ENCODE results near the gene HOXD8.

HOXD8 gene

DNA sequence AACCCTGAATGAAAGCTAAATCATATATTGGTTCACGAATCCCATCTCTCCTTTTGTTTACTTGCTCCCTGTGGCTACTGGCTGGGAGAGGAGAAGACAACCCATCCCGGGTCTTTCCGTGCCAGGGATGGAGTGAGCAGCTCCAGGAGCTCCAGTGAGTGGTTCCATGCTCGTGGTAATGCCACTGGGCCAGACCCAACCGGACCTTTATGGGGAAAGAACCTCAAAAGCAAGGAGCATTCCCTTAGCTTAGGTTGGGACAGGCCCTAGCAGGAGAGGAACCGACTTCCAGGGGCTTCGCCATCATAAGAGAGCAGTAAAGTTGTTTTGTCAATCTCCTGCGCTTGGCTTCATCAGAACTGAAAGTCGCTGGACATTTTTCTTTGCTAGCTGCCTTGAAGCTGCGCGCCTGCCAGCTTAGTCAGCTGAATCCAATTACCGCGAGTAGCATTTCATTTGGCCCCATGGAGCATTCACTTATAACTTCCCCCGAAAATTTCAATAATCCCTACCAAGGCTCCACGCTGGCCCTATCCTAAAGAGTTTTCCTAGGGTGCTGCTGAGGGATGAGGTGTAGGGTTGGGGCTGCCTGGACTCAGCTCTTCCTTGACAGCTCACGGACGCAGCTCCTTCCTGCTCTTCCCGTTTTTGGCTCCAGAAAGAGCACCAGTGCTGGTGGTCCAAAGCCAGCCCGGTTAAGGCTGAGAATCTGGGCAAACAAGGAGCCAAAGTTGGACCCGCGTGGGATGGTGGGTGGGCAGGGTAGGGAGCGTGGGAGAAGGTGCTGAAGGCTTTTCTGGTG, 32.5 kb downstream of the HOXD8 start:
- H3K4me3 ChIP-seq (ENCODE audit: low read depth, low read length): no peak overlapping the region
- DNase-seq (ENCODE audit: low read depth): peak; percentile 8
- TF ChIP-seq, protein P1, sequence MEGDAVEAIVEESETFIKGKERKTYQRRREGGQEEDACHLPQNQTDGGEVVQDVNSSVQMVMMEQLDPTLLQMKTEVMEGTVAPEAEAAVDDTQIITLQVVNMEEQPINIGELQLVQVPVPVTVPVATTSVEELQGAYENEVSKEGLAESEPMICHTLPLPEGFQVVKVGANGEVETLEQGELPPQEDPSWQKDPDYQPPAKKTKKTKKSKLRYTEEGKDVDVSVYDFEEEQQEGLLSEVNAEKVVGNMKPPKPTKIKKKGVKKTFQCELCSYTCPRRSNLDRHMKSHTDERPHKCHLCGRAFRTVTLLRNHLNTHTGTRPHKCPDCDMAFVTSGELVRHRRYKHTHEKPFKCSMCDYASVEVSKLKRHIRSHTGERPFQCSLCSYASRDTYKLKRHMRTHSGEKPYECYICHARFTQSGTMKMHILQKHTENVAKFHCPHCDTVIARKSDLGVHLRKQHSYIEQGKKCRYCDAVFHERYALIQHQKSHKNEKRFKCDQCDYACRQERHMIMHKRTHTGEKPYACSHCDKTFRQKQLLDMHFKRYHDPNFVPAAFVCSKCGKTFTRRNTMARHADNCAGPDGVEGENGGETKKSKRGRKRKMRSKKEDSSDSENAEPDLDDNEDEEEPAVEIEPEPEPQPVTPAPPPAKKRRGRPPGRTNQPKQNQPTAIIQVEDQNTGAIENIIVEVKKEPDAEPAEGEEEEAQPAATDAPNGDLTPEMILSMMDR (conservative IDR thresholded peaks at IDR 0.05; ENCODE audit: low read depth, low read length): no peak

DNA sequence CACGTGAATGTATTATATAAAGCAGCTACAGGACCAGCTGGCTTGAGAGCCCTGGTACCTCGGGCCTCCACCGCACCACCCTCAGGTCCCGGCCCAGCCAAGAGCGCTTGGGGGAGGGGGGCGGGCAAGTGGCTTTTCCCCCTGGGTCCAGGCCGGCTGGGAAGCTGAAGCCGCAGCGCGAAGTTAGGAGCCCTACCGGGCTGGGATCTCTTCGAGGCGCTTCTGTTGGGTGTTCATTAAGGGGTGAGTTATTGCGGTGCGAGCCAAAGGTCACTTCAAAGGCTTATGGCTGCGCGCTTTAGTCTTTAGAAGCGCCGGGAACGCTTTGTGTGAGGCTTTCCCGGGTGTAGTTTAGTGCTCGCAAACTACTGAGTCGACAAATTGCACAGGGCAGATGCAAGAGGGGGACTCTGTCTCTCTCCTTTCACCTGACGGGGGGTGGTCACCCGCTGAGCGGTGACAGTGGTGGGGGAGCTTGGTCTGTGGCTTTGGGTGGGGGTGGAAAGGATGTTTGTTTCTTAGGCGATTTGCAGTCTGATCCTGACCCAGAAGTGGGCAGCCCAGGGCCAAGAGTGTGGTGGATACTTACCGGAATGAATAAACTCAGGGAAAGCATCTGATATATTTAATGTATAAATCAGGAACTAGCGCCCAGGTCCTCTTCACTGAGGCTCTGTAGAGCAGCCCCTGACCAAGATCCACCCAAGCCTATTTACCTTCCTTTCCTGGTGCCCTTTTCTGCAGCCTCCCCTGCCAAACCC, 33.6 kb downstream of the HOXD8 start:
- TF ChIP-seq, protein P1 (conservative IDR thresholded peaks at IDR 0.05; ENCODE audit: low read depth, low read length): no peak
- H3K4me3 ChIP-seq (ENCODE audit: low read depth, low read length): no peak overlapping the region

DNA sequence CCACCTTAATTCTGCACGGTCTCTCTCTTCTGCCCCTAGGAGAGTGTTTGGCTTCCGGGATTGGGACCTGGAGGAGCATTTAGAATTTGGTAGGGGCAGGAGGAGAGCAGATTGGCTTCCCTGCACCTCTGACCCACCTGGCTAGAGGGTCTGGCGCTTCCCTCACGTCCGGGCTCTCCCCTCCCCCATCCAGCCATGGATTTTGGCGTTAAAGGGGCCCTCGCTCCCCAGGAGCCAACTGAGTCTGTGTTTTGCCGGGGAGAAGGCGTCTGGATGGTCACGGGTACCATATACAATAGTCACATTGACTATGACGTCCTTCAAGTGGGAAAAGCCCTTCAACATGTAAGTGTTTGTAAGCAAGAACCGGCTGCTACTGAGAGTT, 34.2 kb downstream of the HOXD8 start:
- TF ChIP-seq, protein P1 (conservative IDR thresholded peaks at IDR 0.05; ENCODE audit: low read depth, low read length): no peak
- no peak for DNase-seq (ENCODE audit: low read depth)
- no peak overlapping the region for H3K4me3 ChIP-seq (ENCODE audit: low read depth, low read length)

More for the DNA sequence above, 33.6 kb downstream of the HOXD8 start:
- DNase-seq (ENCODE audit: low read depth): no peak

DNA sequence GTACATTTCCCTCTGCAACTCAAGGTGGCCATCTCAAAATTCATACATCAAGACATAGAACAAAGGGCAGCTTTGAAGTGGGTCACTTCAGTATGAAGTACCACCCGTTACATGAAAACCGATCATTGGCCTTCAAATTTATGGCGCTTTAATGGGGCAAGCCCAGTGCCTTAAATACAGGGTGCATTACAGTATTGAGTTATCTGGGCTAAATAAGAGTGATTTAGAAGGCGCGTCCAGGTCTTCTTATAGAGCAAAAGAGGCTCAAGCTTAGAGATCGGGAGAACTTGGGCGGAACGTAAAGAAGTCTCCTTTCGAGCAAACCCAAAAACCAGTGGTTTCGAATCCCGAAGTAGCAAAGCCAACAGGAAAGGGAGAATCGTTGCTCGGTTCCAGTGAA, 34.7 kb downstream of the HOXD8 start:
- no peak overlapping the region for H3K4me3 ChIP-seq (ENCODE audit: low read depth, low read length)
- DNase-seq (ENCODE audit: low read depth): no peak
- TF ChIP-seq, protein P1 (conservative IDR thresholded peaks at IDR 0.05; ENCODE audit: low read depth, low read length): no peak

DNA sequence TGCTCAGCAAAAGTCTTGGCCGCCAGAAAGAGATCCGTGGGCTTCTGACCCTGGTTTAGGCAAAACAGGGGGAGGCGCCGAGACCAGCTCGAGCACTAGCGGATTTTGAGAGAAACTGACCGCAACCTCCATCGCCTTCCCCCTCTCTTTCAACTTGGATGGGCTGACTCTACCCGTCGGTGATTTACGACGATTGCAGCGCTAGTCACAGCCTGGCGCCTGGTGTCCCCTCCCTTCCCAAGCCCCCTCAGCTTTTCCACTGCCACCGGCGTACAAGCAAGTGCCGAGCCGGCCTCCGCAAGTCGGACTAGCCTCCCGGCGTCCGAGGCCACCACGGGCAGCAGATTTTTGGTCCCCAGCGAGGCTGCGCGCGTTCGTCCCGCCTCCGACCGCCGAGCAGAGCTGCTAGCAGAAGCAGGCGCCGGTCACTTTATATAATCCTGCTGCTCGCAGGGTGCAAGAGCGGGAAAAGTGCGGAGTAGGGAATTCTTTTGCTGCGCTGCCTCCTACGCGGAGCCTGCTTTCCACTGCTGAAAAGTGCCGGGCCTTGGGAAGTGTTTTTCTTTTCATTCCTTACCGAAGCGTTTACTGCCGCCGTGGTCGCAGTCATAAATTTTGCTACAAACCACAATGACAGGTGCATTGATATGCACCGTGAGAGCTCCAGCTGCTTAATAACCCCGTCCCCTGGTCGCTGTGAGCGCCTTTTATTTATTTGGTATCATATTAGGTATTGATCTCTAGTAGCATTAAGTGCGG, 35.3 kb downstream of the HOXD8 start:
- TF ChIP-seq, protein P1 (conservative IDR thresholded peaks at IDR 0.05; ENCODE audit: low read depth, low read length): no peak
- DNase-seq (ENCODE audit: low read depth): no peak
- no peak overlapping the region for H3K4me3 ChIP-seq (ENCODE audit: low read depth, low read length)

DNA sequence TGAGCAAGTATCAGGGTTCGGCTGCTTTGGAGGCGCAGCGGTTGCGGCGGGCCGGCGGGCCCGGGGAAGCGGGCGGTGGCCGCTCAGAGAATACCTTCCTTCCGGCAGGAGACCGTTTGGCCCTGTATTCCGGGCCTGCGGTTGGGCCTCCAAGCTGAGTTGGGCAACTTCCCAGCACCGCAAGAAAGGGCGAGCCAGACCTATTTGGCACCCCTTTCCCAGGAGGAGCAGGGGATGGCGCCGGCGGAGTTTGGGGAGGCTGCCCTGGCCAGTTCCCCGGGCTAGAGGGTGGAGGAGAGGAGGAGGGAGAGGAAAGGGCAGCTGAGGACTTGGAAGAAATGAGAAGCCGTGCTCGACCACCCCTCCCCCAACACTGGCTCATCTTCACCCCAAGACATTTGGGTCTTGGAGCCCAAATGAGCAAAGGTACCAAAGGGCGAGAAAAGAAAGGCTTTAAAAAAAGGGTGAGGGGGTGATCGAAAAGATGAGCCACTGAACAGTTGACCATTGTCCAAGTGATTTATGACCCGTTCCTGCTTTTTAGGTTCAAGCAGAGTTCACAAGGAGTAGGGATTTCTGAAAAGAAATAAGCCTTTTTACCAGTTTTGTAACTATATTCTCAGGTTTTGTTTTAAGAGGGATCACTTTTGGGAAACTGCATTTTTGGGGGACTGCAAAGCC, 36.0 kb downstream of the HOXD8 start:
- no peak overlapping the region for H3K4me3 ChIP-seq (ENCODE audit: low read depth, low read length)
- no peak for DNase-seq (ENCODE audit: low read depth)
- TF ChIP-seq, protein P1 (conservative IDR thresholded peaks at IDR 0.05; ENCODE audit: low read depth, low read length): no peak

Data from choroid plexus epithelial cell (primary cell).